Type B pancreatic cell (in vitro differentiated cells): ENCODE measurements around the gene TES. TPM values are rescaled to one million over a fixed set of nuclear protein-coding genes. Genes with fewer than 3 reads are reported as not detected.

Experiments
- DNase-seq: peaks from one replicate; pipeline ENCODE4 v3.0.0; 2021; ENCODE audit warnings: mixed read lengths; ENCODE audit not compliant: unreplicated experiment; ENCODE audit errors: extremely low spot score
- H3K27ac Mint-ChIP-seq: 2 replicates; pipeline ENCODE4 v1.8.0; 2021; ENCODE audit warnings: mild to moderate bottlenecking, mixed read lengths
- H3K27me3 Mint-ChIP-seq: 2 replicates; pipeline ENCODE4 v1.8.0; 2021; ENCODE audit warnings: mixed read lengths
- H3K36me3 Mint-ChIP-seq: 2 replicates; pipeline ENCODE4 v1.8.0; 2021; ENCODE audit warnings: mixed read lengths
- H3K4me1 Mint-ChIP-seq: one replicate; pipeline ENCODE4 v1.8.0; 2021; ENCODE audit warnings: mixed read lengths; ENCODE audit not compliant: unreplicated experiment
- H3K4me3 Mint-ChIP-seq: 2 replicates; pipeline ENCODE4 v1.8.0; 2021; ENCODE audit warnings: mild to moderate bottlenecking, mixed read lengths
- H3K9me3 Mint-ChIP-seq: 2 replicates; pipeline ENCODE4 v1.8.0; 2021; ENCODE audit warnings: mixed read lengths
- total RNA-seq: library from RNA; stranded (reverse); gene quantifications from 2 replicates; pipeline ENCODE4 v1.2.1, GENCODE V29; 2021; ENCODE audit warnings: low replicate concordance
- TF ChIP-seq, protein P1 (sequence below): fragments of 200-600 bp; sonication (generic); conservative IDR thresholded peaks from 2 replicates; pipeline ENCODE4 v1.5.0; 2021; ENCODE audit warnings: antibody characterized with exemption, mild to moderate bottlenecking

TES gene
- total RNA-seq, 1 donor from 2014 or later: 91.1 TPM

DNA sequence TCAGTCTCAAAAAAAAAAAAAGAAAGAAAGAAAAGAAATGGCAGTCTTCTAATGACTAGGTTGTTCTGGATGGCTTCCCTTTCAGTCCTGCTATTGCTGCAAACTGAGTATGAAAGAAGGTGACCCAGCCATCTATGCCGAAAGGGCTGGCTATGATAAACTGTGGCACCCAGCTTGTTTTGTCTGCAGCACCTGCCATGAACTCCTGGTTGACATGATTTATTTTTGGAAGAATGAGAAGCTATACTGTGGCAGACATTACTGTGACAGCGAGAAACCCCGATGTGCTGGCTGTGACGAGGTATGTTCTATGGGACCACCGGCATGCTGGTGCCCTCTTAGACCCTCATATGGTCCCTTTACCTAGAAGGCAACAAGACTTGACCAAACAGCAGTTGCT lies 41.3 kb downstream of the TES start:
- TF ChIP-seq, protein P1, sequence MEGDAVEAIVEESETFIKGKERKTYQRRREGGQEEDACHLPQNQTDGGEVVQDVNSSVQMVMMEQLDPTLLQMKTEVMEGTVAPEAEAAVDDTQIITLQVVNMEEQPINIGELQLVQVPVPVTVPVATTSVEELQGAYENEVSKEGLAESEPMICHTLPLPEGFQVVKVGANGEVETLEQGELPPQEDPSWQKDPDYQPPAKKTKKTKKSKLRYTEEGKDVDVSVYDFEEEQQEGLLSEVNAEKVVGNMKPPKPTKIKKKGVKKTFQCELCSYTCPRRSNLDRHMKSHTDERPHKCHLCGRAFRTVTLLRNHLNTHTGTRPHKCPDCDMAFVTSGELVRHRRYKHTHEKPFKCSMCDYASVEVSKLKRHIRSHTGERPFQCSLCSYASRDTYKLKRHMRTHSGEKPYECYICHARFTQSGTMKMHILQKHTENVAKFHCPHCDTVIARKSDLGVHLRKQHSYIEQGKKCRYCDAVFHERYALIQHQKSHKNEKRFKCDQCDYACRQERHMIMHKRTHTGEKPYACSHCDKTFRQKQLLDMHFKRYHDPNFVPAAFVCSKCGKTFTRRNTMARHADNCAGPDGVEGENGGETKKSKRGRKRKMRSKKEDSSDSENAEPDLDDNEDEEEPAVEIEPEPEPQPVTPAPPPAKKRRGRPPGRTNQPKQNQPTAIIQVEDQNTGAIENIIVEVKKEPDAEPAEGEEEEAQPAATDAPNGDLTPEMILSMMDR: no peak
- Mint-ChIP-seq H3K27me3 (no peaks in the 10 kb centered on the region), H3K9me3 (no peaks in the 10 kb centered on the region), H3K4me1 (no peaks in the 10 kb centered on the region), H3K27ac (no peak overlapping the region), H3K36me3 (peaks cover 43% of the 10 kb centered on the region), H3K4me3 (no peak overlapping the region)
- DNase-seq: no peak

GRCh38 chr7:116252249-116252648 lies 41.9 kb downstream of the TES start:
- Mint-ChIP-seq H3K4me1 (no peaks in the 10 kb centered on the region), H3K36me3 (peaks cover 41% of the 10 kb centered on the region), H3K27ac (no peak overlapping the region), H3K4me3 (no peak overlapping the region), H3K9me3 (no peaks in the 10 kb centered on the region), H3K27me3 (no peaks in the 10 kb centered on the region)
- no peak for DNase-seq
- TF ChIP-seq, protein P1: no peak

DNA sequence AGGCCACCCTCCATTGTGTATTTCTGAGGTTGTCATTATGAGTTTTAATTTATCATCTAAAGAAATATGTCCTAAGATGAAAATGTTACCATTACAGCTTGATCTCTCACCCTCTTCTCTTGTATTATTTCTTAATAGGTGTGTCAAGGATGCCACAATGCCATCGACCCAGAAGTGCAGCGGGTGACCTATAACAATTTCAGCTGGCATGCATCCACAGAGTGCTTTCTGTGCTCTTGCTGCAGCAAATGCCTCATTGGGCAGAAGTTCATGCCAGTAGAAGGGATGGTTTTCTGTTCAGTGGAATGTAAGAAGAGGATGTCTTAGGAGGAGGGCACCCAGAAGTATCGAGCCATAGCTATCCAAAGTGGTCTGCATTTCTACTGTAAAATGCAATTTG lies 46.8 kb downstream of the TES start:
- no peaks in the 10 kb centered on the region for H3K27me3 Mint-ChIP-seq
- H3K4me1 Mint-ChIP-seq: peaks cover 4% of the 10 kb centered on the region
- H3K9me3 Mint-ChIP-seq: peaks cover 5% of the 10 kb centered on the region

DNA sequence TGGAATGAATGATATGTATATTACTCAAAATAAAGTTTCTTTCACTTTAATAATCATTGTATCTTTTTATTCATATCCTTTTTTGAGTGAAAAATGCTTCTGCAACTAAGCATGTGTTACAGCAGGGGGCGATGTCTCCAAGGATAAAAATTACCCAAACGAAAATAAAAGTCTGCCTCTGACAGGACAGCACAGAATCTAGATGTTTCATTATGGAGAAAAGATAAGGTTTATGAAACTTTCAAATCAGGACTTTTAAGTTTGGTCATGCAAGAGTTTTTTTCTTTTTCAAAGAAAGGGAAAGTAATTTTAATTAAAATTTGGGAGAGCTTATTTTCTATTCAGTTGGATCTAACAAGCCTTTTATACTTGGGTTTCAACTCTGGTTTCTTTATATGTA lies 48.4 kb downstream of the TES start:
- TF ChIP-seq, protein P1: peak; percentile 93
- Mint-ChIP-seq H3K27me3 (no peaks in the 10 kb centered on the region), H3K4me1 (peaks cover 4% of the 10 kb centered on the region), H3K9me3 (peaks cover 5% of the 10 kb centered on the region), H3K4me3 (no peak overlapping the region), H3K36me3 (peaks cover 13% of the 10 kb centered on the region), H3K27ac (peak overlapping the region; percentile 57)
- no peak for DNase-seq

More for the DNA sequence above, 46.8 kb downstream of the TES start:
- Mint-ChIP-seq H3K27ac (no peak overlapping the region), H3K36me3 (peaks cover 26% of the 10 kb centered on the region), H3K4me3 (no peak overlapping the region)
- TF ChIP-seq, protein P1: no peak
- no peak for DNase-seq

DNA sequence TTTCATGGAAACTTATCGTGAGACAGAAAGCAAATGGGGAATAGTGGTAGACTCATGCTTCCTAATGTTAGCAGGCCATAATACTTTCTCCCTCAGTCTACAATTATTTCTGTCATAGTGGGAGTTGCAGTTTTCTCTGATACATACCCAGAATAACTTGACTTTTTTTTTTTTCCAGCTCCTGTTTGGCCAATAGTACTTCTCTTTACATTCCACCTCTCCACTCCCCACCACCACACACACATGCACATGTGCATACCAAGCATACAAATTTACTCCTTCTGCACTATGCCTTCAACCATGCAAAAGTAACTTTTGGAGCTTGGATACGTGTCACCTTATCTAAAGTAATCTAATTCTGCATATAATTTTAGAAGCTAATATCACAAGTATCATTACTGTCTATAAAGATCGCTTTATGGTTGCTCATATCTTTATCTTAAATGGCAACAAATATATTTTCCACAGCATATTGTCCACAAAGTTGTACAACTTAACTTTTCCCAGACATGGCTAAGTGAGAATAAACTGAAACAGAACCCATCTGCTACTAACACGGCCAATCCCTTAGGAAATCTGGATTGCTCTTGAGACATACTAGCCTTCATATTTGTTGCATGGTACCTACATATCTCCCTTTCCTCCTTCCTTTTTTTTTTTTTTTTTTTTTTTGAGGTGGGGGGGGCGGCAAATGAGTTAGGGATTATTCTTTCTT lies 49.0 kb downstream of the TES start:
- peaks cover 4% of the 10 kb centered on the region for H3K4me1 Mint-ChIP-seq
- TF ChIP-seq, protein P1: no peak
- DNase-seq: no peak
- H3K9me3 Mint-ChIP-seq: peaks cover 5% of the 10 kb centered on the region
- peaks cover 10% of the 10 kb centered on the region for H3K36me3 Mint-ChIP-seq
- no peak overlapping the region for H3K4me3 Mint-ChIP-seq
- H3K27me3 Mint-ChIP-seq: no peaks in the 10 kb centered on the region
- H3K27ac Mint-ChIP-seq: peak overlapping the region; percentile 66
